GM19328 (cell line): ENCODE measurements around the gene SPEM1.

ENCODE experiments used
- ATAC-seq: cut with Tn5 transposase; IDR thresholded peaks from one replicate; pipeline ENCODE4 v1.9.1; 2021; ENCODE audit warnings: mild to moderate bottlenecking, moderate library complexity; ENCODE audit not compliant: unreplicated experiment

Gene SPEM1

GRCh38 chr17:7417056-7417655 is 3.0 kb upstream of the SPEM1 start:
- no peak for ATAC-seq

DNA sequence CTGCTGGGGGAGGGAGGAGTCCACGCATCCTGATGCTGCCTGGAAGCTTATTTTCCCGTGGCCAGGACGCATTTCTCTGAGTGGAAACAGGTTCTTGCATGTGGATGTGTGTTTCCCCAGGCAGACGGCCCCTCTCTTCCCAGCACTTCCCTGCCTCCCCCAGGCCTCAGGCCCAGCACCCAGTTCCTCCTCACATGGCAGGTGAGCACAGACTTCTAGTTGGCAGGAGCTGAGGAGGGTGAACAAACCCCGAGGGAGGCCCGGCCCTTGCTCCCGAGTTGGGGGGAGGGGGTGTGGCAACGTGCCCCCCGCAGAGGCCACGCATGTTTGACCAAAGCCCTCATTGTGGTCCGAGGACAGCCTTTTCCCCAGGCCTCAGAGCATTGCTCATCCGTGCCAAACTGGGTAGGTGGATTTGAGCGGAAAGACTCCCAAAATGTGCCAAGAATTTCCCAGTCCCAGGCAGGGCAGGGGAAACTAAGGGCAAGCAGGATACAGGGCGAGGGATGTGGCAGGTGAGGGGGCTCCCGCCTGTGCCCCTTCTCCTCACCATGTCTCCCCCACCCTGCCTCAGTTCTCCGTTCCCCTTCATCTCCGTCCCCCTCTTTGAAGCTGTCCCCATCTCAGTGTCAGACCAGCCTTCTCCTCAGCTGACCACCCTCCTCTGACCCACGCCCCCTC is 1.5 kb upstream of the SPEM1 start:
- ATAC-seq: no peak

- no peak for ATAC-seq
These were observed 1.1 kb downstream of the SPEM1 start for GRCh38 chr17:7421186-7421585.

GRCh38 chr17:7423679-7424078 is 3.6 kb downstream of the SPEM1 start:
- ATAC-seq: no peak

- no peak for ATAC-seq
These were observed 5.2 kb downstream of the SPEM1 start, which contains the start of gene SPEM2 for GRCh38 chr17:7425316-7425715. Gene SPEM2, plus strand, starts transcription at chr17:7425616. Its CDS starts 73 bp downstream, at chr17:7425689.

- no peak for ATAC-seq
These were observed 5.6 kb downstream of the SPEM1 start for GRCh38 chr17:7425756-7426155.

DNA sequence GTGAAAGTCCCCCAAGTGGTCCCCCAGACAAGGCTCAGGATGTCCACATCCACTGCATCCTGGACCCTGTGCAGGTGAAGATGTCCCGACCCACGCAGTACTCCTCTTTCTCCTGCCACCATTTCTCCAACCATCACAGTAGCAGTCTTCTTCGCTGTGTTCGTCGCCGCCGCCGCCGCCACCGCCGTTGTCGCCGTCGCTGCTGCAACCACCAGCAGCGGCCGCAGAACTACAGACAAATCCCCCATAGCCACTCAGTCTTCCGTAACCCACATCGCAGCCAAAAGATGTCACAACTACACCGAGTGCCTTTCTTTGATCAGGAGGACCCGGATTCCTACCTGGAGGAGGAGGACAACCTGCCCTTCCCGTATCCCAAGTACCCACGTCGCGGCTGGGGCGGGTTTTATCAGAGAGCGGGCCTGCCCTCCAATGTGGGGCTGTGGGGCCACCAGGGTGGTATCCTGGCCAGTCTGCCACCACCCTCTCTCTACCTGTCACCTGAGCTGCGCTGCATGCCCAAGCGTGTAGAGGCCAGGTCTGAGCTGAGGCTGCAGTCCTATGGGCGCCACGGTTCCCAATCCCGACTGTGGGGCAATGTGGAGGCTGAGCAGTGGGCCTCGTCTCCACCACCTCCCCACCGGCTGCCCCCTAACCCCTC is 6.2 kb downstream of the SPEM1 start:
- ATAC-seq: no peak

- no peak for ATAC-seq
These were observed 6.9 kb downstream of the SPEM1 start for GRCh38 chr17:7426896-7427489.

DNA sequence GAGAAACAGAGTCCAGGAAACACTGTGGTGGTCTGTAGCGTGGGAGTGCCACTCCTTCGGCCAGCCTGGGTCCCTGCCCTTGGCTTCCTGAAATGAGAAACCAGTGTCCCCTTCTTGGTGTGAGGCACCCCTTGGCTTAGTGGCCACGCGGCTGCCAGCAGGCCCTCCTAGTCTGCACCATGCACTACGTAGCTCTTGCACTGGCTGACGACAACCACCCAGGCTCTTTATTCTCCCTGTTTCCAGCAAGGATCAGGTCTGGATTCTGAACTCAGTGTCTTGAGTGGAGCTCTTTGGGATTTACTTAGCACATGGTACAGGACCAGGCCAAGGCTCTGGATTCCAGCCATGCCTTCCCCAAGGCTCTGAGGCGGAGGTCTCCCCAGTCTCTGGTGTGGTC is 7.4 kb downstream of the SPEM1 start:
- no peak for ATAC-seq

GRCh38 chr17:7428557-7428956 is 8.4 kb downstream of the SPEM1 start, which contains the start of gene SPEM3:
Gene SPEM3, plus strand, starts transcription at chr17:7428857. Its CDS starts 46 bp downstream, at chr17:7428903.
- ATAC-seq: no peak

GRCh38 chr17:7429722-7430121 is 9.6 kb downstream of the SPEM1 start:
- ATAC-seq: no peak

DNA sequence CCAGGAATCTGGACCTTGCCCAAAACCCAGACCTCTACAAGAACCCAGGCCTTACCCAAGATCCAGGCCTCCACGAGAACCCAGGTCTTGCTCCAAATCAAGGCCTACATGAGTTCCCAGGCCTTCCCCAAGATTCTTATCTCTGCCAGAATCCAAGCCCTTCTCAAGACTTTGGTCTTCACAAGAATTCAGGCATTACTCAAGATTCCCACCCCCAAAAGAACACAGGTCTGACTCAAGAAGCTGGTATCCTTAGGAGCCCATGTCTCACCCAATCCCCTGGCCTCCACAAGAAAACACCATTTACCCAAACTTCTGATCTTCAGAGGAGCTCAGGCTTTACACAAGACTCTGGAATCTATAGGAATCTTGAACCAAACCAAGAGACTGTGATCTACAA is 11.1 kb downstream of the SPEM1 start:
- no peak for ATAC-seq

DNA sequence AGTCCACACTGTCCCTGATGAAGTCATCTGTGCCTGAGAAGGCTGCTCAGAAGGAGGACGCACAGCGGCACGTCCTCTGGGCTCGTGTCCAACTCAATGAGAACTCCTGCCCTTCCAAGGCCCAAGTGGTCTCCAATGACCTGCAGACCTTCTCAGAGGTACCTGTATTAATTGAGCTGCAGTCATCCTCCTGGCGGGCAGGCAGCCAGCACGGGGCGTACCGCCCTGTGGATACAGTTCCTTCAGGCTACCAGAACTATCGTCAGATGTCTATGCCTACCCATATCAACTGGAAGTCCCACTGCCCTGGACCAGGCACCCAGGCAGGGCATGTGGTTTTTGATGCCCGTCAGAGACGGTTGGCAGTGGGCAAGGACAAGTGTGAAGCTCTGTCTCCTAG is 12.2 kb downstream of the SPEM1 start:
- no peak for ATAC-seq

DNA sequence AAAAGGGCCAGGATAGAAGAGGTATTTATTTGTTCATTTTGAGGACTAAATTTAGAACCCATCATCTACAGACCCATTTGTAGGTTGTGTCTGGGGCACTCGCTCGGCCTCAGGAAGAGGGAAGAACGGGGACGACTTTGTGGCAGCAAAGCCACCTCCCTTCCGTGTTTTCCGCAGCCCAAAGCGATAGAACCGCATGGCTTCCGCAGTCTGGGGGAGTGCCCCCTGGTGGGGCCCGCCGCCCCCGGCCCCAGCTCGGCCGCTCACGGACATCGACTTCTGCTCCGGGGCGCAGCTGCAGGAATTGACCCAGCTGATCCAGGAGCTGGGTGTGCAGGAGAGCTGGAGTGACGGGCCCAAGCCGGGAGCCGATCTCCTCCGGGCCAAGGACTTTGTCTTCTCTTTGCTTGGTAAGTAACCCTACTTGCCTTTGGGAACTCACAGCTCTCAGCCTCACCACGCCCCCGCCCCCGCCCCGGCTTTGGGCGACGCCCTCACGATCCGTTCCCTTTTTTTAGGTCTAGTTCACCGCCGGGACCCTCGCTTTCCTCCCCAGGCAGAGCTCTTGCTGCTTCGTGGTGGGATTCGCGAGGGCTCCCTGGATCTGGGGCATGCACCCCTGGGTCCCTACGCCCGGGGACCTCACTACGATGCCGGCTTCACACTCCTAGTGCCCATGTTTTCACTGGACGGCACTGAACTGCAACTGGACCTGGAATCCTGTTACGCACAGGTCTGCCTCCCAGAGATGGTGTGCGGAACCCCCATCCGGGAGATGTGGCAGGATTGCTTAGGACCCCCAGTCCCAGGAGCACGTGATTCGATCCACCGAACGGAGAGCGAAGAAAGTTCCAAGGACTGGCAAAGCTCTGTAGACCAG is 15.8 kb downstream of the SPEM1 start:
- ATAC-seq: peak; percentile 21

DNA sequence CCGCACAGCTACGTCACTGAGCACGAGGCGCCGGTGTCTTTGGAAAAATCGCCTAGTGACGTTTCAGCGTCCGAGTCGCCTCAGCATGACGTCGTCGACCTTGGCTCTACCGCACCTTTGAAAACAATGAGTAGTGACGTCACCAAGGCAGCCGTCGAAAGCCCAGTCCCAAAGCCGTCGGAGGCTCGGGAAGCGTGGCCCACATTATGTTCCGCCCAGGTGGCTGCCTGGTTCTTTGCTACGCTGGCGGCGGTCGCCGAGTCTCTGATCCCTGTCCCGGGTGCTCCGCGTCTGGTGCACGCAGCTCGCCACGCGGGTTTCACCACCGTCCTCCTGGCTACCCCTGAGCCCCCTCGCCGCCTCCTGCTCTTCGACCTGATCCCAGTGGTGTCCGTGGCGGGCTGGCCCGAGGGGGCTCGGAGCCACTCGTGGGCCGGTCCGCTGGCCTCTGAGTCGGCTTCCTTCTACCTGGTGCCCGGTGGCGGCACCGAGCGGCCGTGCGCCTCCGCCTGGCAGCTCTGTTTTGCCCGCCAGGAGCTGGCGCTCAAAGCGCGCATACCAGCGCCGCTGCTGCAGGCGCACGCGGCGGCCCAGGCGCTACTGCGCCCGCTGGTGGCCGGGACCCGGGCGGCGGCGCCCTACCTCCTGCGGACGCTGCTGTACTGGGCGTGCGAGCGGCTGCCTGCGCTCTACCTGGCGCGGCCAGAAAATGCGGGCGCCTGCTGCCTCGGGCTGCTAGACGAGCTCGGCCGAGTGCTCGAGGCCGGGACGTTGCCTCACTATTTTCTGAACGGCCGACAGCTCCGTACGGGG is 16.6 kb downstream of the SPEM1 start:
- no peak for ATAC-seq

GRCh38 chr17:7437369-7437863 is 17.3 kb downstream of the SPEM1 start:
- no peak for ATAC-seq

GRCh38 chr17:7437950-7438614 is 18.0 kb downstream of the SPEM1 start:
- ATAC-seq: no peak

GRCh38 chr17:7438656-7439460 is 18.7 kb downstream of the SPEM1 start:
- no peak for ATAC-seq
